ENCODE measurements around the gene EYA2. TPM values are rescaled to one million over a fixed set of nuclear protein-coding genes. Genes with fewer than 3 reads are reported as not detected.

EYA2 gene
- total and polyA plus RNA-seq, 2 donors from 2014 or later = 2.6 to 7.9 TPM

DNA sequence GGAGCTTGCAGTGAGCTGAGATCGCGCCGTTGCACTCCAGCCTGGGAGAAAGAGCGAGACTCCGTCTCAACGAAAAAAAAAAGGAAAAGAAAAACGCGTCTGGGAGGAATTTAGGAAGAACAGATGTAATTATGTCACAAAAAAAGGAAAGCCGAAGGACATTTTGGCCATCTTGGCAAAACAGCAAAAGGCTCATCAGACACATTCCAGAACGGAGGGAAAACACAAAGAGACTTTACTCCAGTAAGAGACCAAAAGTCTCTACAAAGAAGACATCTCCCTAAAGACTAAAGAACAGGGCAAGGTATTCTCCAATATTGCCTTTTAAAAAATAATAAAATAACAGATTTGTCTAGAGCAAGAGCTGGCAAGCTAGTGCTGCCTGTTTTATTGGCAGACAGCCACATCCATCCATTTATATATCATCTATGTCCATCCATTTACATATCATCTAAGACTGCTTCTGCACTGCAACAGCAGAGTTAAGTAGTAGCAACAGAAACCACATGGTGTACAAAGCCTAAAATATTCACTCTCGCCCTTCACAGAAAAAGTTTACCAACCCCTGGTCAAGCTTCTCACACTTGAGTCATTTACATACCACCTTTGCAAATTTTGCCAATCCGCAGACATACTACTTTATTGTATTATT, 328.0 kb downstream of the EYA2 start:
- TF ChIP-seq, protein P1, sequence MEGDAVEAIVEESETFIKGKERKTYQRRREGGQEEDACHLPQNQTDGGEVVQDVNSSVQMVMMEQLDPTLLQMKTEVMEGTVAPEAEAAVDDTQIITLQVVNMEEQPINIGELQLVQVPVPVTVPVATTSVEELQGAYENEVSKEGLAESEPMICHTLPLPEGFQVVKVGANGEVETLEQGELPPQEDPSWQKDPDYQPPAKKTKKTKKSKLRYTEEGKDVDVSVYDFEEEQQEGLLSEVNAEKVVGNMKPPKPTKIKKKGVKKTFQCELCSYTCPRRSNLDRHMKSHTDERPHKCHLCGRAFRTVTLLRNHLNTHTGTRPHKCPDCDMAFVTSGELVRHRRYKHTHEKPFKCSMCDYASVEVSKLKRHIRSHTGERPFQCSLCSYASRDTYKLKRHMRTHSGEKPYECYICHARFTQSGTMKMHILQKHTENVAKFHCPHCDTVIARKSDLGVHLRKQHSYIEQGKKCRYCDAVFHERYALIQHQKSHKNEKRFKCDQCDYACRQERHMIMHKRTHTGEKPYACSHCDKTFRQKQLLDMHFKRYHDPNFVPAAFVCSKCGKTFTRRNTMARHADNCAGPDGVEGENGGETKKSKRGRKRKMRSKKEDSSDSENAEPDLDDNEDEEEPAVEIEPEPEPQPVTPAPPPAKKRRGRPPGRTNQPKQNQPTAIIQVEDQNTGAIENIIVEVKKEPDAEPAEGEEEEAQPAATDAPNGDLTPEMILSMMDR (IDR thresholded peaks at IDR 0.05; ENCODE audit: borderline replicate concordance, extremely low read depth, insufficient read depth) = no peak
- Histone ChIP-seq H3K27ac (ENCODE audit: low read depth in 2 of 2, low read length in 2 of 2) (no peak overlapping the region), H3K4me1 (ENCODE audit: control insufficient read depth in 2 of 3, insufficient read depth in 2 of 3, low read depth in 1 of 3, low read length in 3 of 3) (no peaks in the 10 kb centered on the region), H3K9me3 (ENCODE audit: control insufficient read depth in 2 of 3, insufficient read depth in 1 of 3, low read length in 3 of 3) (no peaks in the 10 kb centered on the region), H3K36me3 (ENCODE audit: control insufficient read depth in 2 of 3, insufficient read depth in 3 of 3, low read length in 3 of 3) (peaks cover 5 to 28% (median 19%) of the 10 kb centered on the region in 3 donors), H3K4me3 (ENCODE audit: low read length in 3 of 3) (no peak overlapping the region), H3K9ac (ENCODE audit: low read length in 3 of 3) (no peak overlapping the region), H3K27me3 (ENCODE audit: control insufficient read depth, insufficient read depth, low read length) (no peaks in the 10 kb centered on the region)
- intact Hi-C loops (cut with DNase I) = no loop called here
- FAIRE-seq (no peak), DNase-seq (no peak)

DNA sequence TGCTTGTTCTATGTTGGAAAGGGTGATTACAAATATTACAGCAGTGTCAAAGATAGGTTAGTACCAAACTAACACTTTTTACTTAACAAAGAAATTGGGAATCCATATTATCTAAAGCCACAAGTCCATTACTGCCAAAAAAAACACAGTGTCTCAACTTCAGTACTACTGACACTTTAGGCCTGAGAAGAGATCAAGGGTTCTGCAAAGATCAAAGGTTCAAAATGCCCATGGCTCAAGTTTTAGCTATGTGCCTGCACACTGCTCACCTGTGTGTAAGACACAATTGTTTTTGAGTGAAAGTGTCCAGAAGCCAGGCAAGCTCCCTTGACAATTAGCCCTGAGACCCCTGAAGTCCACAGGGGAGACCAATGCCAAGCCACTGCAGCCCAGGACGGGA, 329.3 kb downstream of the EYA2 start:
- intact Hi-C loops (cut with DNase I) = no loop called here
- FAIRE-seq (no peak), DNase-seq (no peak)
- Histone ChIP-seq H3K27ac (ENCODE audit: low read depth in 2 of 2, low read length in 2 of 2) (peak overlapping the region in 1 of 2 donors; percentile 73), H3K27me3 (ENCODE audit: control insufficient read depth, insufficient read depth, low read length) (no peaks in the 10 kb centered on the region), H3K9ac (ENCODE audit: low read length in 3 of 3) (no peak overlapping the region), H3K36me3 (ENCODE audit: control insufficient read depth in 2 of 3, insufficient read depth in 3 of 3, low read length in 3 of 3) (peaks cover 5 to 37% (median 19%) of the 10 kb centered on the region in 3 donors), H3K9me3 (ENCODE audit: control insufficient read depth in 2 of 3, insufficient read depth in 1 of 3, low read length in 3 of 3) (no peaks in the 10 kb centered on the region), H3K4me3 (ENCODE audit: low read length in 3 of 3) (no peak overlapping the region), H3K4me1 (ENCODE audit: control insufficient read depth in 2 of 3, insufficient read depth in 2 of 3, low read depth in 1 of 3, low read length in 3 of 3) (no peaks in the 10 kb centered on the region)
- TF ChIP-seq, protein P1 (IDR thresholded peaks at IDR 0.05; ENCODE audit: borderline replicate concordance, extremely low read depth, insufficient read depth) = no peak

DNA sequence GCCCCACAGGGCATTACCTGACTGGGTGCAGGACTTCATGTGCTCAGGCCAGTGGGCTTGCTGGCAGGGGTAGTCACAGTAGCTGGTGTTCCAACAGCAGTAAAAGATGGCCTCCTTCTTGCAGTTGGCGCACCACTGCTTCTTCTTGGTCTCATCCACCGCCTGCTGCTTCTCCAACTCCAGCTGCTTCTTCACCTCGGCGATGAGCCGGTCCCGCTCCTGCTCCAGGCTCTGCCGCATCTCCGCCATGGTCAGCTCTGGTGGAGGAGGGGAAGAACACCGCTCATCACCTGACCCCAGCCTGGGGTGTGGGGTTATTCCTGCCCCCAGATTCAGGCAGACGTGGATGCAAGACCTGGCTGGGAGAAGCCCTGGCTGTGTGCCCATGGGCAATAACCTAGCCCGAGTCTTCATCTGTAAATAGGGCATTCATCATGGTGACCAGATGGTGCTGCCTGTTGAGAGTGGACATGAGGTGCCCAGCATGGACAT, 329.7 kb downstream of the EYA2 start:
- Histone ChIP-seq H3K4me1 (ENCODE audit: control insufficient read depth in 2 of 3, insufficient read depth in 2 of 3, low read depth in 1 of 3, low read length in 3 of 3) (no peaks in the 10 kb centered on the region), H3K27me3 (ENCODE audit: control insufficient read depth, insufficient read depth, low read length) (no peaks in the 10 kb centered on the region), H3K9ac (ENCODE audit: low read length in 3 of 3) (no peak overlapping the region), H3K36me3 (ENCODE audit: control insufficient read depth in 2 of 3, insufficient read depth in 3 of 3, low read length in 3 of 3) (peaks cover 5 to 40% (median 20%) of the 10 kb centered on the region in 3 donors), H3K27ac (ENCODE audit: low read depth in 2 of 2, low read length in 2 of 2) (peak overlapping the region in 1 of 2 donors; percentile 73), H3K9me3 (ENCODE audit: control insufficient read depth in 2 of 3, insufficient read depth in 1 of 3, low read length in 3 of 3) (no peaks in the 10 kb centered on the region), H3K4me3 (ENCODE audit: low read length in 3 of 3) (no peak overlapping the region)
- intact Hi-C loops (cut with DNase I) = no loop called here
- no peak for DNase-seq
- TF ChIP-seq, protein P1 (IDR thresholded peaks at IDR 0.05; ENCODE audit: borderline replicate concordance, extremely low read depth, insufficient read depth) = no peak
- no peak for FAIRE-seq

All from kidney (tissue), 14 donors.